ACHN (cell line): ENCODE data around the gene RGR.

Experiments used
- DNase-seq: peaks from one replicate; pipeline ENCODE4 v3.0.0-alpha.2; 2015
- in situ Hi-C: cut with HindIII; loops from 2 replicates; pipeline ENCODE4 v1.10.0; 2017; ENCODE audit warnings: low sequenced_read_pairs, low pct_ligation_motif_present, low pct_unique_long_range_greater_than_20kb

The RGR gene, protein sequence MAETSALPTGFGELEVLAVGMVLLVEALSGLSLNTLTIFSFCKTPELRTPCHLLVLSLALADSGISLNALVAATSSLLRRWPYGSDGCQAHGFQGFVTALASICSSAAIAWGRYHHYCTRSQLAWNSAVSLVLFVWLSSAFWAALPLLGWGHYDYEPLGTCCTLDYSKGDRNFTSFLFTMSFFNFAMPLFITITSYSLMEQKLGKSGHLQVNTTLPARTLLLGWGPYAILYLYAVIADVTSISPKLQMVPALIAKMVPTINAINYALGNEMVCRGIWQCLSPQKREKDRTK

DNA sequence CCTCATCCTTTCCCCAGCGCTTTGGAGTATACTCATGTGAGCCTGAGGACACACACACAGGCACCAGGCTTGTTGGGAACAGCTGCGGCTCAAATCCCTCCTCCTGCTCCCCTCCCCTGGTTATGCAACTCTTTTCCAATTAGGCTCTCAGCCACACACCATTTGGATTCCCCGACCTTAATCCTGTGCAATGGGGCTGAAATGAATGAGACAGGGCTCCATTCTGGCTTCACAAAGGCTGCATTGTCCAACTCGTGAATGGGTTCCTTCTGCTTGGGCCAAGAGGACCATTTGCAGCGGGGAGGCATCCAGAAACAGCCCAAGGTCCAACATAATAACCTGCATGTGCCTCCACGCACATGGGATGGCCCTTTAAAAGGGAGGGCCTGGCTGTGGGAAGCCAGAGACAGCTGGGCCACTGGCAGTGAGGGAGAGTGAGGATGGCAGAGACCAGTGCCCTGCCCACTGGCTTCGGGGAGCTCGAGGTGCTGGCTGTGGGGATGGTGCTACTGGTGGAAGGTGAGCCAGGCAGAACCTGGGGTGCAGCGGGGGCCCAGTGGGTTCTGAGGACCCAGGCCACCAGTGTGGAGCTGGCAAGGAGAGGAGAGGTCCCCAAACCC is at the start of gene RGR:
RGR (plus strand) TSS at position 403 of the 620 bp plus-strand sequence; CDS start at position 441, 38 bp downstream.
- in situ Hi-C loops = no loop called here
- no peak for DNase-seq

DNA sequence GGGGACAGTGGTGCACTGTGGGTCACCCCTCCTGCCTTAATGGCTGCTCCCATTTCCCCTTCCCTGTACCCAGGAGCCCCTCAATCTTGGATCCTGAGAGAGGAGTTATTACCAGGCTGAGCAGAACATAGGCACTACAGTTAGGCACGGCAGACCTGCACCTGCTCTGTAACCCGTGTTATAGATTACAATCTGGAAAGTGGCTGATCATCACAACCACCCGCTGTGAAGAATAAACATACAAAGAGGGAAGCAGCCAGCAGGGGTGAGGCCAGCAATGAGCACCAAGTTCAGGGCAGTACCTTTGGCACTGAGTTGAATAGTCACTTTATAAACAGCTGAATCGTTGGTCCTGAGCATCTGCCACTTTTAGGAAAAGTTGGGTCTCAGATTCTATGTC is 48.8 kb upstream of the RGR start:
- in situ Hi-C loops = no loop called here
- no peak for DNase-seq

DNA sequence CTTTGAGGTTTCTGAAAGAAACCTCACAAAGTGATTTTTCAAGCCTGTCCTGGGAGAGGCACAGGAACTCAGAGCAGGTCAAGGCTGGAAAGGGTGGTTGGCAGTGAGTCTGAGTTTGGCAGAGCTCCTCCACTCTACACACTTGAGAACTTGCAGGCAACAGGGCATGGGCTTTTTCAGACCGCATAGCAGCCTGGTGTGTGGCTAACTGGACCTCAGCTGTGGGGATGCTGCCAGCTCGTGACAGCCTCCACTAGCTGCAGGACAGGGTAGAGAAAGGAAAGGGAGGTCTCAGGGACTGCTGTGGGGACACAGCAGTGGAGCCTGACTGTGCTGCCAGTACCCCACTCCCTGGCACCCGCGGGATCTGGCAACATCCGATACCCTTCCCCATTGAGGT is 47.9 kb upstream of the RGR start:
- no peak for DNase-seq
- in situ Hi-C loops = no loop called here

DNA sequence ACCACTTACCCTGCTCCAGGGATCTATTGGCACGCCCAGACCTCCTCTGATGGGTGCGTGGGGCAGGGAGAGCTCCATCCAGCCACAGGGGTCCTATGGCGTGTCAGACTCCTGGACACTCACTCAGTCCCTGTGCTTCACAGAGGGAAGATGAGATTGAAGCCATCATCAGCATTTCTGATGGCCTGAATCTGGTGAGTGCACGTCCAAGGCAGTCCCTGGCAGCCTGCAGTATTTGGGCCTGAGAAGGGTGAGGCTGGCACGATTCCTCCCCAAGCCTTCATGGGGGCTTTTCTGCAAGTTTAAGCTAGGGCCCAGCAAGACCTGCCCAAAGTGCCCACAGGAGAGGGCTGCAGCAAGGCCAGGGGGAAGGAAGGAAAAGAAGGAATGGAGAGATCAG is 47.2 kb upstream of the RGR start:
- DNase-seq = no peak
- in situ Hi-C loops = no loop called here

DNA sequence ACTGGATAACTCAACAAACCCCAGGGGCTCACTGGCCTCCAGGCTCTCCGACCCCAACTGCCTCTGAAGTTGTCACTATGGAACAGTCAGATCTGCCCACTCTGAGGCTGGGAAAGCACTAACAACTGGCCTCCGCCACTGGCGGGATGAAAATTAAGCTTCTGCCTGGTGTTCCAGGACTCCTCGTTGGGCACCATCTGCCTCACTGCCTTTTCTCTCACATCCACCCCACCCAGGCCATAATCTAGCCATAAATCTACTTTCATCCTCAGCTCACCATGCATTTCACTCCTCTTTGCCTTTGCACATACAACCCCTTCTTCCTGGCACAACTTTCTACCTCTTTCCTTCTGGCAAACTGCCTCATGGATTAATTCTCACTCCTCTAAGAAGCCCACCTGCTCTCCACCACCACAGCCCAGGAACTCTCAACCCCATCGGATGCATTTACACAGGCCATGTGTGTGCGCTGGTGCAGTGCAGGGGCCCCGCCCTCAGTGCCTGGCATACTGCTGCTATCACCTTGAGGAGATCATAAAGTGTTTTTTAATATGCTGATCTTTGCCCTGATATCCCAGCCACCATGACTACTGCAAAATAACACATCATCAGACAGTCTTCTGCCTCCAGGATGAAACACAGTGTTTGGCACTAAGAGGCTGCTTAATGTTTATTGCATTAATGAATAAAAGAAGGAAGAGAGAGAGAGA is 46.5 kb upstream of the RGR start:
- in situ Hi-C loops = no loop called here

DNA sequence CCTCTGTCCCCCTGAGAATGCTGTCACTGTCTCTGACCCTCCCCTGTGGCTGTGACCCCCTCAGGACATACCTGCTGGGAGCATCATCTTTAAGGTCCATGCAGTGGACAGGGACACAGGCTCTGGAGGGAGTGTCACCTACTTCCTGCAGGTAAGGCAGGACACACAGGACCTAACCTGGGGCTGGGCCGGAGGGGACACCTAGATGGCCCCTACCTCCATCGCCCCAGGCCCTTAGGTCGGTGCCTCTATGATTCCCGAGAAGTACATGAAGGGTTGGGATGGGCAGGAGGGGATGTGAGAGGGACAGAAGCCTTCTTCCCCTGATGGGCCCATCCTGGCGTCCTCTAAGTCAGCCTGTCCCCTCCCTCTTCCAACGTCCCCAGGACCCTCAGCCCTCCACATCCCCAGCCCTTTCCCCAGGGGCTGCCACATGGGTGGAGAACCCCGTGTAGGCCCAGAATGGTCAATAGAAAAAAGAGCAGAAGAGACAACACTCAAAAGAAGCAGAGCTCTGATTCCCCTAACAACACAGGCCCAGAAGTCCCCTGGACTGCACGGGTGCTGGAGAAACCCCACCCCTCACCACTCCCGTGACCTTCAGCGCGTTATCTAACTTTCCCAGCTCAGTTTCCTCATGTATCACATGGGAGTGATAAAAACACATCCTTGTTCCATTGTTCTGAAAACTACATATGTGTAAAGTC is 44.2 kb upstream of the RGR start:
- DNase-seq = no peak
- in situ Hi-C loops = no loop called here

More for the DNA sequence above, 46.5 kb upstream of the RGR start:
- no peak for DNase-seq

DNA sequence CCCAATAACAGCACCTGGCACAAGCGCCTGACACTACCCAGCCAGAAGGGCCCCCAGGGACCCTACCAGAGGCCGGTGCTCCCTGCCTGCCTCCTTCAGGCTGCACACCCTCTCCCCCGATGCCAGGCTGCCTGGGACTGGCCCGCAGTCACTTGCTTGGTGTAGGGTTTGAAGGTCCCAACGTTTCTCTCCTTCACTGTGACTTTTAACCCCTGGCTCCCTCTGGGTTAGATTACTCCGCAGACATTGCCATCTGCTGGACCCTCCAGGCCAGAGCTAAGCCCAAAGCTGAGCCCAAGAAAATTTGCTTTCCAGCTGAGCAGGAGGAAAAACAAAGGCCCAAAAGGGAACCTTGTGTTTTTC is 43.6 kb upstream of the RGR start:
- DNase-seq = no peak
- in situ Hi-C loops = no loop called here

DNA sequence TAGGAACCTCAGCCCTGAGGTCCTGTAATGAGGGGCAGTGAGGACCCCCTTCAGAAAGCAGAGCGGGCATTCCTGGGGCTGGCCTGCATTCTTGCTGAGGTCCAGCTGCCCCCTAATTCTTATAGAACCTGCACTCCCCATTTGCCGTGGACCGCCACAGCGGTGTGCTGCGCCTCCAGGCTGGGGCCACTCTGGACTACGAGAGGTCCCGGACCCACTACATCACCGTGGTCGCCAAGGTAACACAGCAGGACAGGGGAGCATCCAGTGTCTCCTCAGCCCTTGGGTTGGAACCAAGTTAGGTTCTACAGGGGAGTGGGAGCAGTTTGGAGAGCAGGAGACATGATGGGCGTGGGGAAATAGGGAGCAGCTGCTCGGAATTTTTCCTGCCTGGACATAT is 43.2 kb upstream of the RGR start:
- no peak for DNase-seq
- in situ Hi-C loops = no loop called here

DNA sequence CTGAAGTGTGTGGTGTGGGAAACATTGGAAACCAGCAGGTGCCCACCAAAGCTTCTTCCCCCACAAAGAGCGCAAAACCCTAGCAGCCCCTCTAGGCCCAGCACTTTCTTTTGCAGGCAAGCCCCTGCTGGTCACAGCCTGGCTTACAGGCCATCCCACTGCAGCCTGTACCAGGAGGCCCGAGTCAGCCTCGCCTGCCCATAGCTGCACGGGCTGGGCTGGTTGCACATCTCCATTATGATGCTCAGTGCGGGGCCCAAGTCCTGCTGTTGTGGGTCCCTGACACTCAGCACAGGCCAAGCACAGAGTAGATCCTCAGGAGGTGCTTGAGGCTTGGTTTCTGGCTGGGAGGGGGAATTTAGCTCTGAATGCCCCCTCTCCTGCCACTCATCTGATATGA is 42.5 kb upstream of the RGR start:
- in situ Hi-C loops = no loop called here
- no peak for DNase-seq

DNA sequence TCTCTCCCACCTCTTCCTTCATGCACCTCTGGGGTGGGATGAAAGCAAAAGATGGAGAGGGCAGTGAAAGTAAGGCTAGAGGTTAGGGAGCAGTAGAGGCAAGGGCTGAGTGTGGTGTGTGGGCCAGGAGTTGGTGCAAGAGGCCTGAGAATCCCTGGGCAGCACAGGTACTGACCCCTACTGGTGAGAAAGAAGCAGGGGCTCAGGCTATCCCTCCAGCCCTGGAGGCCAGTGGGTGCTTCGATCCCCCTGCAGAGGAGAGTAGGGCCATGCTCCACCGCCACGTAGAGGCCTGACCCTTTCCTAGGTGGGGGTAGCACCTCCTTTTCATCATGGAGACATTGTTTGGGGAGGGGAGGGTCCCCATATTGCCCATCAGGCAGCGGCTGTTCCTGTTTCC is 40.7 kb upstream of the RGR start:
- in situ Hi-C loops = no loop called here
- DNase-seq = peak; percentile 54

DNA sequence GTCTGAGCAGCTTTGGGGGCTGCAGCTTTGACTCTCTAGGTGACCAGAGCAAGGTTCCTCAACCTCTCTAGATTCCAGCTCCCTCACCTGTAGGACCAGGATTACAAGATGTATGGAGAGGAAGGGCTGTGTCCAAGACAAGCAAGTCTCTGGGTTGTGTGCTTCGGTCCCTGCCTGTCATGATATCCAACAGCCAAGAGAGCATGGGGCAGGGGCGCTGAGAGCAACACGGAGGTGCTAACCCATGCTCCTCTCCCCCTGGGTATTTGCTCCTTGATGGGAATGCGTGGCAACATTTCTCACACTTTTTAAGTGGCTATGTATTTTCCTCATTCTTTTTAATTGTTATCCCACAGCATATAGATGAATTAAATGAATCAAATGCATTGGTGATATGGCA is 40.2 kb upstream of the RGR start:
- no peak for DNase-seq
- in situ Hi-C loops = no loop called here

DNA sequence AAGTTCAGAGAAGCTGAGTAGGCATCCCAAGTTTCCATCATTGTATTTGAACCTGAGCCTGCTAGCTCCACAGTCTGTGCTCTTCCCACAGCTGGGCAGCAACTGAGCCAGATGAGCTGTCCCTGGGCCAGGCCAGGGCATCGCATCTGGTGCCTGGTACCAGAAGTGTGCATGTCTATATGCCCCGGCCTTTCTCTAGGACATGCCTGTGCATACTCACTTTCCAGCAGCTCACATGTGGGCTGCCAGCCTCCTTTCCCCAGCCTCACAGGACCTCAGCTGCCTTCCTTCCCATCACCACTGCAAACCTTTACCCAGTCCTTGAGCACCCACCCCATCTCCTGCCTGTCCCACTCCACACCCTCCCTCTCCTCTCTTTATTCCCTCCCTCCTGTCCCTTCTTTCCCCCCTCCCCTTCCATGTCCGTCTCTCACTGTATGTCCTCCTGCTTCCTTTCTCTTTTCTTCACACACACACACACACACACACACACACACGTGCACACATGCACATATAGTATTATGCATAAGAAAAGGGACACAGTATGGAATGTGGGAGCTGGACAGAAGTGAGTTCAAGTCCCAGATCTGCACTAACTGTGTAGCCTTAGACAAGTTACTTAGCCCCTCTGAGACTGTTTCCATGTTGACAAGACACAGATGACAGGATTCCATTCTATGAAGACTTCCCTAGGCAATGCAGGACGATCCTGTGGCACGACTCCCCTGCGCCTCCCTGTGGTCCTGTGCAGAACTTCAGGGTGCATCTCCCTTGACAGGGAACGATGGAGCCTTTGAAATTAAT is 39.6 kb upstream of the RGR start:
- peak; percentile 73 for DNase-seq
- in situ Hi-C loops = no loop called here

DNA sequence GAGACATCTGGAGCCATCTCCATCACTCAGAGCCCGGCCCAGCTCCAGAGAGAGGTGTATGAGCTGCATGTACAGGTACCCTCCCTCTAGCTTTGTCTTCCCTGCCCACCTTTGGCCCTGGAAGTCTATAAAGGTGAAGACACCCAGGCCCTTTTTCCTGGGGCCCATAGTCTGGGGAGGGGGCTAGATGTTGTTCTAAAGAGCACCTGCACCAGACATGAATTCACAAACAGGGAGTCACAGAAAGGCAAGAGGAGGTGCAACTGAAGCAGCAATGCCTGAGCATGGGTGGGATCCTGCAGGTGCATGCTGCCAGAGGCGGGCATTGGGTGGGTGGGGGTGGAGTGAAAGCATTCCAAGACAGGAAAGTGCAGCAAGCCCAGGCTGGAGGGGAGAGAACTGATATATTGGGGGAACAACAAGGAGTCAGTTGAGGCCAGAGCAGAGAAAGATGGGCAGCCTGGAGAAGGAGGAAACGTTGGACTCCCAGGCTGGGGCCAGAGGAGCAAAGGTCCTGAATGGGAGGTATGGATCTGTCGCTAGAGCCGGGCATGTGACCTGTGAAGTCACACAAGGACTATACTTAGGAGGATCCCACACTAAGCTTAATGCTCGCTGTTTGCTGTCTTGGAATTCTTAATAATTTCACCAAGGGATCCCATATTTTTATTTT is 38.9 kb upstream of the RGR start:
- in situ Hi-C loops = no loop called here
- DNase-seq = no peak

DNA sequence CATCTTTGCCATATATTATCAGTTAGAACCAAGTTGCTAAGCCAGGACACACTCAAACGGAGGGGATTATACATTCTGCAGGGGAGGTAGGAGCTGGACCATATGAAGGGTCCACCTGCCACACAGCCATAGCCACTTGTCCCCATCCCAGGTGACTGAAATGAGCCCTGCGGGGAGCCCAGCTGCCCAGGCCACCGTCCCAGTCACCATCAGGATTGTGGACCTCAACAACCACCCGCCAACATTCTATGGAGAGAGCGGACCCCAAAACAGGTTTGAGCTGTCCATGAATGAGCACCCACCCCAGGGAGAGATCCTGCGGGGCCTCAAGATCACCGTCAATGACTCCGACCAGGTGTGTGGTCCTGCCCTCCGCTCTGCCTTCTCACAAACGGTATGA is 36.8 kb upstream of the RGR start:
- in situ Hi-C loops = no loop called here
- no peak for DNase-seq

DNA sequence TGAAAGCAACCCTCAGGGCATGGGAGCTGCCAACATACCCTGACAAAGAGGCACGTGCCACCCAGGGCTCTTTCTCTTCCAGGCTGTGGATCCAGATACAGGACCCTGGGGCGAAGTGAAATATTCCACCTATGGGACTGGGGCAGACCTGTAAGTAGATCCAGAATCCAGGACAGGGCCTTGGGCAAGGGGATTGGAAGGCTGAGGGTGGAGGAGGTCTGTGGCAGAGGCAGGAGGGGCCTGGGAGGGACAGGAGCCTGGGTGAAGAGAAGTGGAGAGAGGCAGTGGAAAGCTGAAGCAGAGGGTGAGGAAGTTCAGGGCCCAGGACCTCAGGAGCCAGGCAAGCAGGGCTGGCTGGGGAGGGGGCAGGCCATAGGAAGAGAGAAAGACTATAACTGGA is 33.3 kb upstream of the RGR start:
- DNase-seq = no peak
- in situ Hi-C loops = no loop called here

DNA sequence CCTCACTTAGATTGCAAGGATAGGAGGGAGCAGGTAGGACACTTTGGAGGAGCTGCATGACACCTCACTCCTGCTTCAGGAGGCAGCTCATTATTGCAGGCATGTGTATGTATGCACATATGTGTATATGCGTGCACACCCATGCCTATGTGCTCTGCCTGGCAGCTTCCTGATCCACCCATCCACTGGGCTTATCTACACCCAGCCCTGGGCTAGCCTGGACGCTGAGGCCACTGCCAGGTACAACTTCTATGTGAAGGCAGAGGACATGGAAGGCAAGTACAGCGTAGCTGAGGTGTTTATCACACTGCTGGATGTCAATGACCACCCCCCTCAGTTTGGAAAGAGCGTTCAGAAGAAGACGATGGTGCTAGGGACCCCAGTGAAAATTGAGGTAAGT is 32.8 kb upstream of the RGR start:
- in situ Hi-C loops = no loop called here
- DNase-seq = no peak

DNA sequence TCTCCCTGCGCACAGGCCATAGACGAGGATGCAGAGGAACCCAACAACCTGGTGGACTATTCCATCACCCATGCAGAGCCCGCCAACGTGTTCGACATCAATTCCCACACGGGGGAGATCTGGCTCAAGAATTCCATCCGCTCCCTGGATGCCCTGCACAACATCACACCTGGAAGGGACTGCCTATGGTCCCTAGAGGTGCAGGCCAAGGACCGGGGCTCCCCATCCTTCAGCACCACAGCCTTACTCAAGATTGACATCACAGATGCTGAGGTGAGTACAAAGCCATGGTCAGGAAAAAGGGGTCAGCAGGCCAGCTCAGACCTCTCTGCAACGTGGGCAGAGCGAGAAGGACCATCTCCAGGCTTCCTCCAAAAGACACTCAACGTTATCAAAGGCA is 31.8 kb upstream of the RGR start:
- in situ Hi-C loops = no loop called here
- DNase-seq = no peak

DNA sequence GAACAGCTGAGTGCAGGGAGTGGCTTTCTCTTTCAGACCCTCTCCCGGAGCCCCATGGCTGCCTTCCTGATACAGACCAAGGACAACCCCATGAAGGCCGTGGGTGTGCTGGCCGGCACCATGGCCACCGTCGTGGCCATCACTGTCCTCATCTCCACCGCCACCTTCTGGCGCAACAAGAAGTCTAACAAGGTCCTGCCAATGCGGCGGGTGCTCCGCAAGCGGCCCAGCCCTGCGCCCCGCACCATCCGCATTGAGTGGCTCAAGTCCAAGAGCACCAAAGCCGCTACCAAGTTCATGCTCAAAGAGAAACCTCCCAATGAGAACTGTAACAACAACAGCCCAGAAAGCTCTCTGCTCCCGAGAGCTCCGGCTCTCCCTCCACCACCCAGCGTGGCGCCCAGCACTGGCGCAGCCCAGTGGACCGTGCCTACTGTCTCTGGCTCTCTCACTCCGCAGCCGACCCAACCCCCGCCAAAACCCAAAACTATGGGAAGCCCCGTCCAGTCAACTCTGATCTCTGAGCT is 30.7 kb upstream of the RGR start:
- DNase-seq = no peak

More for the DNA sequence above, 30.7 kb upstream of the RGR start:
- in situ Hi-C loops = no loop called here
